Measurements from ENCODE around the gene CEP112.

GRCh38 chr17:65711671-65712276 lies 480.2 kb downstream of the CEP112 start:
- TF ChIP-seq CTCF (conservative IDR thresholded peaks at IDR 0.05; ENCODE audit: low read depth, low read length), result no peak
- no peak for TF ChIP-seq MXI1 (IDR thresholded peaks at IDR 0.05; ENCODE audit: borderline replicate concordance, low read depth, low read length)
- no peak for TF ChIP-seq USF2 (IDR thresholded peaks at IDR 0.05; ENCODE audit: low read depth, low read length)
- no peak for TF ChIP-seq POLR2A (IDR thresholded peaks at IDR 0.05; ENCODE audit: low read depth, low read length)
- no peak for TF ChIP-seq CEBPB (IDR thresholded peaks at IDR 0.05; ENCODE audit: low read depth, low read length)
- no peak for TF ChIP-seq FOS (IDR thresholded peaks at IDR 0.05; ENCODE audit: low read depth, low read length)

Measured in IMR-90 (cell line).